ENCODE measurements around the gene HOXA13.
A peak's percentile ranks its signal among the peaks of the same experiment; 100 is the strongest.

The HOXA13 gene

GRCh38 chr7:27180431-27181420 lies 19.2 kb downstream of the HOXA13 start:
- no peak for DNase-seq

DNA sequence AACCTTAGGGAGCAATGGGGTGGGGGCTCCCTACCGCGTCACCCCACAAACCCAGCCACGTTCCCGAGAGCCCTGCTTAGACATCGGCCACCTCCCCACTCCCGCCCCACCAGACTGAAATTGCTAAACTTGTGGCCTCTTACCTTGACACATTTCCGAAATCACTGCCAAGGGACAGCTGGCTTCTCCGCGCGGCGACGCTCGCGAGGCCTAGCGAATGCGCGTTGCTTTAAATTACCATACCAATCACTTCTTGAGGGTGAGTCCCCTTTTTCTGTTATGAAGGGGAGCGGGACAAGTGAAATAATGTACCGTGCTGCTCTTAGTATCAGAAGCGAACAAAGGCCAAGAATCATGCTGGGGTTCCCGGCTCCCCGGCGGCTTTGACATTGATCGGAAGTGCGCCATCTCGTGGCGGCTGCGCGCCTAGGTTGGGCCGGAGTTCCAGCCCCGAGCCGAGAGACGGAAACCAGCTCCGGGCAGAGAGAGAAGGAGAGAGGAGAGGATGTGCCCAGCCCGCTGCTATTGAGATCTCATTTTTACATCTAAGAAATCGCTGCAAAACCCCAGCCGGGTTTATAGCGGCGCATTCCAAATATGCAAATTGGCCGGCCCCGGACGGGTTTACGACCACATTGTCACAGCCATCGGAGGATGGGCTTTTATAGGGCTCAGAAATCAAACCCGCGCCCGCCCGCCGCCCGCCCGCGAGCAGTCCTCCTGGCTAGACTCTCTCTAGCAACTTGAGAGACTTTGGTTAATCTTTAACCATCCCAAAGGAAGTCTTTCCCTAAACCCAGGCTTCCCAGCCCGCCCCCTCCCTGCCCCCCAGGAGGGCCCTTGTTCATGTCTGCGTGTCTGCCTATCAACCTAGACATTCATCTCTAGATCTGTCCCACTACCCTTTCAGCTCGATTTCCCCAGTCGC lies 20.1 kb downstream of the HOXA13 start:
- peak in 1 of 2 donors; percentile 50 for DNase-seq

DNA sequence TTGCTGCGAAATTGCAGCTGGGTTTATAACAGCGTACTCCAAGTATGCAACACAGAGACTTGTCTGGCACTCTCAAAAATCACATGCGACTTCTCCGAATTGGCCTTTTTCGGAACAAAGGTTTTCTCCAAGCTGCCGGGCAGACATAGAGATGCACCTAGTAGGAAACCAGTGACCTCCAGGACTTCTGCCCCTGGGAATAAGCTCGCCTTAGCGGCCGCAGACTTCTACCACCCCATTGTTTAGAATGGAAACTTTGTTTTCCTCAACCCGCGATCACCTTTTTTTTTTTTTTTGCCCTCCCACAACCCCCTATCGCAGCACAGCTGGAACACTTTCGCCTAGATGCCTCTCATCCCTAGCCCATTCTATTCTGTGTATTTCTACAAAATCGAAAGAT lies 20.9 kb downstream of the HOXA13 start:
- DNase-seq, result no peak

GRCh38 chr7:27178366-27178765 lies 21.5 kb downstream of the HOXA13 start:
- DNase-seq, result no peak

DNA sequence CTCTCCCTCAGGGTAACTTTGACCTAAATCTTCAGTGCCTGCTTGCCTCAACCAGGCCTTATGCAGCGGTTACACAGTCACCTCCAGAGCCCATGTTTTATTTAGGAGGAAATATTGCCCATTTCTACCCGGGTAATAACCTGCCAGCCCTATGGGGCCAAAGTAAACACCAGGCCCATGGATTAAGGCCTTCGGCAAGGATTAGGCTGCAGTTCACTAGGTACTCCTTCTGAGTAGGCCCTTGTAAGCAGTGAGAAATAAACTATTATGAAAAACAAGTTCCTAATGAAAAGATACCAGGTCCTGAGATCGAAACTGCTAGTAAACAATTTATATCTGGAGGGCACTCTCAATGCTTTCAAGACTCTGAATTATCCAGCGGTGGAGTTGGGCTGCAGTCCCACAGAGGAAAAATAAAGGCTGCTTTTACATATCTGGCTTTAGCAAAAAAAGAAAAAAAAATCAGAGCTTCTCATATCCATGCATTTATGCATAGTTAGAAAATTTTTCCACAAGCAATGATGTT lies 22.0 kb downstream of the HOXA13 start:
- no peak for DNase-seq

DNA sequence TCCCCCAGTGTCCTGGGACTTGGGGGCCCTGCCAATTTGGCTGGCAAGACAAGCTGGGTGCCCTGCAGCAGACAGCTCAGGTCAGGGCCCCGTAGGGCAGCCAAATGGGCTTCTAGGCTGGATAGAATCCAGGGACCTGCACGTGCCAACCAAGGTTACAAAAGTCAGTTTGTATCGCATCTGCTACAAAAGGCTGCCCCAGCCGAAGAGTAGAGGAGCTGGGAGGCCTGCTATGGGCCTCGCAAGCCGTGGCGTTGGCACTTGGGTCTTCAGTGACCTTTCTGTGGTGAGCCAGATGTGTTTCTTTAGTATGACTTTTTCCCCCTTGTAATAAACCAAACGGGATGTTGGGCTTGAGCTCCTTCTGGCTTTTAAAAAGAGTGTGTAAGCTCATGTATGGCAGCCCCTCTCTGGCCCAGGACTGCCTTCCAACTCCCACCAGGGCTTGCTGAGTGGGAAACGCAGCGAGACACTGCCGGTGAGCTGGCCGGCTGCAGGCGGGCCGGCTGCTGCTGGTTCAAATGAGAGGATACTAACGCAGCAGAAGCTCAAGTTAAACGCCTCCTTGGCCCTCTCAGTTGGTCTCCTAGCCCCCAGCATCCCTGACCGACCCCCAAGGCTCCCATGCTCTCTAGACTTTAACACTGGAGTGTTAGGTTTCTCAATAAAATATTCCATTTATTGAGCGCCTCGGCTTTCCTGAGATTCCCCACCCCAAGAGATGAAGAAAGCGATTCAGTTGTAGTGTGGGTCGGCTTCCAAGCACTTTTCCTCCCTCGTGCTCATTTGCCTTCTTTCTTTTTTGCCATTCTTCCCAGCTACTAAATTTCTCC lies 22.7 kb downstream of the HOXA13 start:
- DNase-seq, result no peak

- DNase-seq, result no peak
Measured at GRCh38 chr7:27176524-27176845, 23.4 kb downstream of the HOXA13 start.

DNA sequence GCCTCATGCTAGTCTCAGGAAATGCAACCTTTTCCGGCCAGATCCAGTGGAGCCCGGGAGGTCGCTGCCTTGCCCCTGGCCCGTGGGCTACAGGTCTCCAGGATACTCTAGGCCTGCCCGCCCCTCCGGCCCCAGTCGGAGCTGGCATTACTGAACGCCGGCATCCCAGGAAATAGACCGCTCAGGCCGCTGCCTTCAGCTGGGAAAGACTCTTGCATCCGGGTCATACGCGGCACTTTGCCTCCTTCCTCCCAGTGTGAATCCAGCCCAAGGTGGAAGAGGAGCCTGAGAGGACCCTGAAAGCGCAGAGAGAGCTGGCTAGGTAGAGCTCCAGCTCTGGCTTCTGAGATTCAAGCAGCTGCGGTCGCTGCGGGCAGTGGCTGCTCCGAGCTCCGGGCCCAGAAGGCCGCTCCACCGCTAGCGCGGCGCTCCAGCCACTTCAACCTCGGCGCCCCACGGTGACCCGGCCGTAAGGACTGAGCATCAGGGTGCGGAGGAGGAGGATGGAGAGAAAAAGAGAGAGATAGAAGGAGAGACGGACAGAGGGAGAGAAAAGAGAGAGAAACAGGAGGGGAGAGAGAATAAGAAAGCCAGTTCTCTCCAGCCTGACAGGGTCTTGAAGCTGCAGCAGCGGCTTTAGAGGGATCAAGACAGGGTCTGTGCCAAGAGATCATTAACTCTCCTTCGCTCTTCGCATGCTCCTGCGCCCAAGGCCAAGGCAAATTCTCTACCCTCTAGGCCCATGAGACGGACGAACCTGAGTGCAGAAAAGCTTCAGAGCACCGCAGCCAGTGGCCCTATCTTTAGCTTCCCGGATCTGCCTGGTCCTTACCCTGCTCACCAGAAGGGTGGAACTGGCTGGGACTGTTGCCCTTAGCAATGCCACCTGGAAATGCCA lies 24.0 kb downstream of the HOXA13 start:
- no peak for DNase-seq

DNA sequence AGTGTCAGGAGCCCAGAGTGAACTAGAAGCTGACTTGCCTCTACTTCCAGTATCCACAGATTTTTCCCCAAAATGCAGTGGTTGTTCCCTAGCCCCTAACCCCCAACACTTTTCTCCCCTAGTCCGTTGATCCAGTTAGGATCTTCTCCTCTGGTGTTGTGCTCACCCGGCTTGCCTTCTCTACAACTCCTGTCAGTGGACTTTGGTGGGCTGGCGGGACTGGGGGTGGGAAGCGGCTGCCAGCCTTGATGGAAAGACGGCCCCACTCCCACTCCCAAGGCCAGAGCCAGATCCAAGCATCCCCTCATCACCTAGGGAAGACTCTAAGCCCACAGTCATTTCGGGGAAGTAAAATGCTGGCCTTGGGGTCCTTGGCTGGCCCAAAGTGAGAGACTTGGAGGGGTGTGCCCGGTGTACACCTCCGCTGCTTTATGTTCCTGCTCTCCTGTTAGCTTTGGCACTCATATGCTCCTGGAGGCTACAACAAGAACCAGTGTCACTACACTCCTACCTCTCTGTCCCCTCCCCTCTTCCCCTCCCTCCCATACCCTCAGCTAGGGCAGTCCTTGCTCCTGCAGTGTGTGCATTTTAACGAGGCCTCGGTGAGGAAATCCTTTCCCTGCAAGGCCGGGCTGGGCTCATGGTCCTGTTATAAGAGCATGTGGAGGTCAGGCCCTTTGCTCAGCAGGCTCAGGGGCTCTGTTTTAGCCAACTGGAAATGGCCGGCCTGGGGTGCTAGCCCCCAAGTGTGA lies 24.8 kb downstream of the HOXA13 start:
- no peak for DNase-seq

GRCh38 chr7:27173956-27174873 lies 25.7 kb downstream of the HOXA13 start, which contains the start of gene HOXA10:
Gene HOXA10 (minus strand): TSS chr7:27174320. CDS start chr7:27174306, 14 bp downstream.
- no peak for DNase-seq

GRCh38 chr7:27173511-27173955 lies 26.4 kb downstream of the HOXA13 start:
- no peak for DNase-seq

- DNase-seq, result no peak
Measured at GRCh38 chr7:27172823-27173510, 26.9 kb downstream of the HOXA13 start.

DNA sequence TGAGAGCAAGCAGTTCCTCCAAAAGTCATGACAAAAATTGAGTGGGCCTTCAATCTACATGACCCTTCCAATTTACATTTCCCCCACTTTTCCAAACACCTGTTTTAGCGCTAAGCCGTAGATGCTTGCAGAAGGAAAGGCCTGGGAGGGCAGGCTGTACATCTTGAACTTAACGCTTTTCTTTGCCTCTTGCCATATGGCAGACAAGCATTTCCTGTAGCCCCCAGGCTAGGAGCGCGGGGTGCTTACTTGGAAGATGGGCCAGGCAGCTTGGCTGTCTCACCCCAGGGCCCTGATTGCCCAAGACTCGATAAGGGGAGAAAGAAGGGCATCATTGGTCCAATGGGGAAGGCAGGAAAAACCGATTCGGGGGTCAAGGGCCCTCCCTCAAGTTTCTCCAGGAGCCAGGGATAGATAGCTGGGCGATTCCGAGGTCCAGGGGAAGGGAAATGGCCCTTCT lies 27.5 kb downstream of the HOXA13 start:
- no peak for DNase-seq

DNA sequence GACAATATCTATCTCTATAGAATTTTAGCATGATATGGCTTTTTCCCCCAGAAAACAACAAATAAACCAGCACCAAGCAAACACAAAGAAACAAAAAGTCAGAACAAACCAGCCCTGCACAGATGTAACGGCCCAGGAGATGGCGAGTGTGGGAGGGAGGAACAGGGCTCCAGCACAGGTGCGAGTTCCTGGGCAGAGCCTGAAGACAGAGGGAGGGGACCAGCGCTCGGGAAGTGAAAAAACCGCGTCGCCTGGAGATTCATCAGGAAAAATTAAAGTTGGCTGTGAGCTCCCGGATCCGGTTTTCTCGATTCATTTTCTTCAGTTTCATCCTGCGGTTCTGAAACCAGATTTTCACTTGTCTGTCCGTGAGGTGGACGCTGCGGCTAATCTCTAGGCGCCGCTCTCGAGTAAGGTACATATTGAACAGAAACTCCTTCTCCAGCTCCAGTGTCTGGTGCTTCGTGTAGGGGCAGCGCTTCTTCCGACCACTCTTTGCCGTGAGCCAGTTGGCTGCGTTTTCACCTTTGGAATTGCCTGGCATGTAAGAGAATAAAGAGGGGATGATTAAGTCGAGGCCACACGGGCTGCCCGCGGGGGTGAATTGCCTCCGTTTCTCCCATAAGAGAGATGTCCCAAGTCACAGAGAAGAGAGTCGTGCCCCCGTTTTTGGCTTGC lies 28.1 kb downstream of the HOXA13 start:
- DNase-seq, result no peak

DNA sequence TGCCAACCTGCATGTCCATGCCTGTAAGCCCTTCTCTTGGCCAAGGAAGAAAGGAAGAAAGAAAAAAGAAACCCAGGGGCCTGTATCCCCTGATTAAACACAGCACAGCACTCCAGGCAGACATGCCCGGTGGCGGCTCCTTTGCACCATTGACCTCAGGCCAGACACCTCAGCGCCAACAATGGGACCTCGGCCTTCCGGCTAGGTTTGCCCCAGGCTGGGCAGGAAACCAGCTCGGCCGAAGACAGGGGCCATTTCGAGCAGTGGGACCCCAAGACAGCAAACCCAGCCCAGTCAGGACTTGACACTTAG lies 28.6 kb downstream of the HOXA13 start:
- DNase-seq, result no peak

DNA sequence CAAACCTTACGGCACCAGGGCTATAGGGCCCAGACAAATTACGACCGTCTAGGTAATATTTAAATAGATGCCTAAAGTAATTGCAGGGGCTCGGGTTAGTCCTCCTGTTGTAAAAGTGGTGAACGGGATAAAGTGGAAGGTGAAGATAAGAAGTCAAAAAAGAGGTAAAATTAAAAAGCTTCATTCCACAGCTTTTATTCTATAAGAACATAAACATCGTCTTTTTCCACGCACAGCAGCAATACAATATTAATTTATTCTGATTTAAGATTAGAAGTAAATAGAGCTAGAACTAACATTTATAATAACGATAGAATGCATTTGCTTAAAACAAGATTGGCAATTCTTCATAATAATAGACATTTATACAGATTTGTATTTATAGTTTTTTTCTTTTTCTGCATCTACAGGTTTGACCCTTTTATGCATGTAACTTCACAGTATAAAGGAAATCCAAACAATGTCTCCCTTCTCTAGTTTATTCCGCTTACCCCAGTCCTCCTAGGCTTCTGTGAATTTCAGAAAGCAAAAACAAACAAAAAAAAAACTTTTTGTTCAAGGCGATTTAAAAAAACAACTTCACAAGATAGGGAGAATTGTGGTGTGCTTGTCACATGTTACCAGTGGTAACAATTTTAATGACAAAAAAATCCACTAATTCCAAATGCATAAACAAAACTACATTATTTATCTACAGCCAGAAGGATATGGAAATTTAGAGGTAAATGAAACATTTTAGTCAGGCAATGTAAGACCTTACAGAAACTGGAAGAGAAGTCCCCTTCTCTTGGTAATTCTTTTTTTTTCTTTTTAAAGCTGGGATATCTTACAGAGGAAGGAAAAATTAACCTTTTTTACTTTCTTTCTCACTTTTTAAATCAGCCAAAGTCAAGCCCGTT lies 29.2 kb downstream of the HOXA13 start:
- DNase-seq, result no peak

Data from bone marrow (tissue), 2 donors.